ENCODE results near the gene TUSC2. TPM values are rescaled to one million over a fixed set of nuclear protein-coding genes. Genes with fewer than 3 reads are reported as not detected.
A peak's percentile ranks its signal among the peaks of the same experiment; 100 is the strongest.

TUSC2 gene
- total RNA-seq, 1 donor: 22.0 TPM

DNA sequence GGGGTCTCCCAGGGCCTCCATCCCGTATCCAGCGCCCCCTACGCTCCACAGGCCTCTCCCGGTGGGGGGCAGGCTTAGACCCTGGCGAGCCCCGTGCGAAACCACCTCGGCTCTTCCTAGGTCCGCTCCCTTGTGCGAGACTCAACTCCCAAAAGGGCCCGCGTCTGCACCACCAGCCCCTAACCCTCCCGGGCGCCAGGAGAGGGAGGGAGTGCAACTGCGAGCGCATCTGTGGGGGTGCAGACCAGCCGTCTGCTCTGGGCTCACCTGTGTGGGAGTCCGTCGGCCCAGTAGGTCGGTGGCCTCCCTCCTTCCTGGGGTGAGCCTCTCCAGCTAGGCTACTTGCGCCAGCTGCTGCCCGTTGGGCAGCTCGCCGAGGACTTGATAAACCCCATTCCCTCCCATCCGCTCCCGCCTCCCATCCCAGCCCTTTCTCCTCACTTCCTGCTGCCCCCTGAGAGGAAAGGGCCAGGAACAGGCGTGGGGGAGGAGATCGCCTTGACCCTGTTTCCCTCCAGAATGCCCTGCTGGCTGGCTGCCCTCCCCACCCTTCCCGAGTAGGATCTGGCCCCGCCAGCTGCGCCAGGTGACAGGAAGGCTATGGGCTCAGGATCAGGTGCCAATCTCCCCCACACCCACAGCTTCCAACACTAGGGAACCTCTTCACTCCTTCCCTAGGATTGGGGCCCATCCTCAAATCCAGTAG is 5.5 kb downstream of the TUSC2 start, which contains the start of gene HYAL2:
Gene HYAL2 (minus strand): TSS at position 360 of the 706 bp plus-strand sequence. CDS start 2,256 bp downstream, outside the sequence.
- TF ChIP-seq, protein P1, sequence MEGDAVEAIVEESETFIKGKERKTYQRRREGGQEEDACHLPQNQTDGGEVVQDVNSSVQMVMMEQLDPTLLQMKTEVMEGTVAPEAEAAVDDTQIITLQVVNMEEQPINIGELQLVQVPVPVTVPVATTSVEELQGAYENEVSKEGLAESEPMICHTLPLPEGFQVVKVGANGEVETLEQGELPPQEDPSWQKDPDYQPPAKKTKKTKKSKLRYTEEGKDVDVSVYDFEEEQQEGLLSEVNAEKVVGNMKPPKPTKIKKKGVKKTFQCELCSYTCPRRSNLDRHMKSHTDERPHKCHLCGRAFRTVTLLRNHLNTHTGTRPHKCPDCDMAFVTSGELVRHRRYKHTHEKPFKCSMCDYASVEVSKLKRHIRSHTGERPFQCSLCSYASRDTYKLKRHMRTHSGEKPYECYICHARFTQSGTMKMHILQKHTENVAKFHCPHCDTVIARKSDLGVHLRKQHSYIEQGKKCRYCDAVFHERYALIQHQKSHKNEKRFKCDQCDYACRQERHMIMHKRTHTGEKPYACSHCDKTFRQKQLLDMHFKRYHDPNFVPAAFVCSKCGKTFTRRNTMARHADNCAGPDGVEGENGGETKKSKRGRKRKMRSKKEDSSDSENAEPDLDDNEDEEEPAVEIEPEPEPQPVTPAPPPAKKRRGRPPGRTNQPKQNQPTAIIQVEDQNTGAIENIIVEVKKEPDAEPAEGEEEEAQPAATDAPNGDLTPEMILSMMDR (IDR thresholded peaks at IDR 0.05; ENCODE audit: insufficient read depth, low read depth, low read length): no peak
- H3K4me3 ChIP-seq (ENCODE audit: low read depth, low read length): peak within 1 kb of the TSS; percentile 68
- no peak for DNase-seq (ENCODE audit: low read depth)

DNA sequence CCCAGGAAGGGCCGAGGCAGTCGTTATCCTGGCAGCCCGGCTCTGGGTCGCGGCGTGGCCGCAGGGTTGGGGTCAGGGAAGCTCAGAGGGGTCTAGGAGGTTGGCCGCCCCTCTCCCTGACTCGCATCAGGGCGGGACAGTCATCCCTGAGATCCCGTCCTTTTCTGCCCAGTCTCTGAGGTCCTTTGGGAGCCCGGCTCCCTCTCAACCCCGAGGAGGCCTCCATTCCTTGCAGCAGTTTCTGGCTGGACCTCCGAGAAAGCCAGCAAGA is 6.0 kb downstream of the TUSC2 start:
- TF ChIP-seq, protein P1 (IDR thresholded peaks at IDR 0.05; ENCODE audit: insufficient read depth, low read depth, low read length): no peak
- DNase-seq (ENCODE audit: low read depth): no peak
- H3K4me3 ChIP-seq (ENCODE audit: low read depth, low read length): peak overlapping the region; percentile 68

DNA sequence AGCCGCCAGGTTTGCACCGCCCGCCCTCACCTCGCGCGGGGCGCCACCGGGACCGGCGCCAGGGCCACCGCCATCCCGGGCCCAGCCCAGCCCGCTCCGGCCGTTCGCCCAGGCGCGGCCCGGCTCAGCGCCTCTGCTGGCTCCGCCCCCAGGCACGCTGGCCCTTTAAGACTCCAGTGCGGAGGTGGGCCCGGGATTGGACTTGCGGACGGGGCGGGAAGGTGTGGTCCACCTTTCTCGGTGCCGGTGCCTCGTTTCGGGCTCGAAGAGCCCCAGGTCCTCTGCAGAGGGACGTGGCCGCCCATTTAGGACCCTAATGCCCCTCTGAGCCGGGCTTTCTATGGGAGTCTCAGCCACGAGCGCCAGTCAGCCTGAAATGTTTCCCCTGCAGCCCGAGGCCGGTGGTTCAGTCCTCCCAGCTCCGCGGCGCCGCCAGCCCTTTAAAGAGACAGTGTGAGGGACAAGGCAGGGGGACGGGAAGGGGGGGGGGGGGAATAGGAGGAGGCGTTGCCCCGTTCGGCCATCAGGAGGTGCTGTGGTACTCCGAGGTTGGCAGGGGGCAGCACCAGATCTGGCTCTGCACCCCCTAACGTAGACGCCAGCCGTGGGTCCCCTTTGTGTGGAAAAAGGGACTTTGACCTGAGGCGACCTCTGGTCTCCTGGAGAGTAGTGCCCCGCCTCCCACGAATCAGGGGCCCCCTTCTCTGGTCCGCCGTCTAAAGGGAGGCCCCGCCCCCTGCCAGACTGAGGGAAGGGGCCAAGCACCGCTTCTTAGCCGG is 6.5 kb downstream of the TUSC2 start:
- TF ChIP-seq, protein P1 (IDR thresholded peaks at IDR 0.05; ENCODE audit: insufficient read depth, low read depth, low read length): peak; percentile 46
- H3K4me3 ChIP-seq (ENCODE audit: low read depth, low read length): peak overlapping the region; percentile 68
- peak; percentile 88 for DNase-seq (ENCODE audit: low read depth)

DNA sequence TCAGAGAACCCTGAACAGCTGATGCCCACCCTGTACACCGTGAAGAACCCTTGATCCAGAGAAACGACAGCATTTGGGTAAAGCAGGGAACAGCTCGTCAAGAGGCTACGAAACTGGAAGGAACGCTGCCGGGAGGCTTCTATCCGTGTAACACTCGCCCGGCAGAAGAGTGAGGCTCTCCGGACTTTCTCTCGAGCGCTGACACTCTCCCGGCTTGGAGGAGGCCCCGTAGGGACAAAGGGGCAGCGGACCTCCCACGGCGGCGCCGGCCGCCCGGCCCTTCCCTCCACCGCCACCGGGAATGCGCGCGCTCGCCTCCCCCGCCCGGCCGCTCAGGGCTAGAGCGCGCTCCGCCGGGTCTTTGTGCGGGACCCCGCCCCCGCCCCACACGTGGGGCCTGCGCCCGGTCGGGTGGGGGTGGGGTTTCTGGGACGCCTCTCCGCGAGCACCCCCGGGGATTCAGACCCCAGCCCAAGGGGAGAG is 7.1 kb downstream of the TUSC2 start:
- DNase-seq (ENCODE audit: low read depth): peak; percentile 68
- peak overlapping the region; percentile 68 for H3K4me3 ChIP-seq (ENCODE audit: low read depth, low read length)
- TF ChIP-seq, protein P1 (IDR thresholded peaks at IDR 0.05; ENCODE audit: insufficient read depth, low read depth, low read length): no peak

DNA sequence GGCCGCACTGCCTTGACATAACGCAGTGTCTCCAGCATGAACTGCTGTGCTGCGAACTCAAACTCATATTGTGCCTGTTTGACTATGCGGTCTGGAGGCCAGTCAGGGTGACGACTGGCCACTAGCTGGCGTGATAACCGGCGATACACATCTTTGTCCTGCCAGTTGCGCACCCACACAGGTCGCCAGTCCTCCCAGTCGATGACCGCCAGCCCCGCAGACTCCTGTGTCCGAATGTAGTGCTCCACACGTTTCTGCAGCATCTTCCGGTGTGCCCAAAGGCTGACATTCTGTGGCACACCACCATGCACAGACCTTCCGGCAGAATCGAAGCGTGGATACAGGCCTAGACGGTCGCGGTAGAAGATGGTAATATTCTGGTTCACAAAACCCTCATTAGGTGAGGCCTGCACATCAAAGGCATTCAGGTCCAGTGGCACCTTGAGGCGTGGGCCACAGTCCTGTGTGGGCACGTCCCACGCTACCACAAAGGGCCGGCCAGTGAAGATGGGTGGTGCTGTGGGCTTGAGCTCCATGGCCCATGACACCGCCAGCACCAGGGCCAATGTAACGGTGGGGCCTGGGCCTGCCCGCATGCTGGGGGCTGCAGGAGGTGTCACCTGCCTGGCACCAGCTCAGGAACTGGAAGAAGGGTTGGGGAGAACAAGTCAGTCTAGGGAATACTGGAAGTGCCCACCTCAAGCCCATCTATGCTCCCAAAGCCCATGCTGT is 8.0 kb downstream of the TUSC2 start:
- no peak for DNase-seq (ENCODE audit: low read depth)
- peak overlapping the region; percentile 68 for H3K4me3 ChIP-seq (ENCODE audit: low read depth, low read length)
- TF ChIP-seq, protein P1 (IDR thresholded peaks at IDR 0.05; ENCODE audit: insufficient read depth, low read depth, low read length): no peak

DNA sequence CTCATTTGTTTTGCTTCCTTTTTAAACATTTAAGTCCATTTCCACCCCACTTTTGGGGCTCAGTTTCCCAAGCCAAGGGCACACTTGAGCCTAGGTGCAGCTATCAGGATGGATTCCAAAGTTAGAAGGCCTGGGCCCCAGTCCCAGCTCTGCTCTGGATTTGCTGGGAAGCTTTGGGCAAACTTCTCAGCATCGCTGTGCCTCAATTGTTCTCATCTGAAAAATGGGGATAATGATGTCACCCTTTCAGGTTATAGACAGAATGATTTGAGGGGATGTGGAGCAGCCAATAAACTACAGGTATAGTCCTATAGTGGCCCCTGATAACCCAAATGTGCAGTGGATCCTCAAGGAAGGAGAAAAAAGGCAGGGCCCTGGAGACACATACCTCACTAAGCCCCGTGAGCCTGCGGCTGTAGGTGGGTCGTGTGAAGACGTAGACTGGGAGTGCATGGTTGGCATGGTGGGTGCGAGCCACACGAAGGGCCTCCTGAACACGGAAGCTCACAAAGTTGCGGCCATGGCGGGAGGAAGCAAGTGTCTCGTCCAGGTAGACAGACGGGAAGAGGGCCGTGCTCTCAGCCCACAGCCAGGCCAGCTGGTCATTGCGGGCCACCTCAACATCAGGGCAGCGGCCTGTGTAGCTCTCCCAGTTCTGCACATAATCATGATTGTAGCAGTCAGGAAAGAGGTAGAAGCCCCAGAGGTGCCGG is 8.7 kb downstream of the TUSC2 start:
- DNase-seq (ENCODE audit: low read depth): no peak
- H3K4me3 ChIP-seq (ENCODE audit: low read depth, low read length): no peak overlapping the region
- TF ChIP-seq, protein P1 (IDR thresholded peaks at IDR 0.05; ENCODE audit: insufficient read depth, low read depth, low read length): no peak
